ENCODE measurements around the gene AP3B1. TPM values are rescaled to one million over a fixed set of nuclear protein-coding genes. Genes with fewer than 3 reads are reported as not detected.

AP3B1 gene
- total RNA-seq, 1 experiment from 2014 or later, result 41.8 TPM

DNA sequence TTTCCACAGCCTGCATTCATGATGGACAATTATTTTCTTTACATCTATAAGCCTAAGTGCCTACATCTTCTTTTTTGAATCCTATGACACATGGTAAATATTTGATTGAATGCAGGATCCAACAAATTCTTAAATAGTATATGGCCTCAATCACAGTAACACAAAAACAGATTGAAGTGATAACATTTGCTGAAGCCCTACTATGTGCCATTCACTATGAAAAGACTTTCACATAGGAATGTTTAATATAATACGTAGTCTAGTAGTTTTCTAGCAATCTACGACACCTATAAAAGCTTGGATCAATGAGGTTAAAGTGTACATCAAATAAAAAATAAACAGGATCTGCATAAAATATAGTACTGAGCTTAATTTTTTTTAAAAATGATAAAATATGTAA, 231.0 kb downstream of the AP3B1 start:
- H3K36me3 Mint-ChIP-seq (ENCODE audit: insufficient read depth in 1 of 3, low read depth in 3 of 3), result peaks cover 21 to 24% (median 22%) of the 10 kb centered on the region in 3 experiments
- H3K79me1 ChIP-seq (ENCODE audit: insufficient read depth, low read depth, low read length, poor library complexity, severe bottlenecking), result no peaks in the 10 kb centered on the region
- H2BK120ac ChIP-seq (ENCODE audit: low read depth, low read length, poor library complexity, severe bottlenecking), result no peak overlapping the region
- peaks cover 7 to 8% of the 10 kb centered on the region in 2 experiments; a peak in 3 of 4 replicates for H3K4me1 Mint-ChIP-seq
- H2AFZ ChIP-seq (ENCODE audit: low read length), result no peak overlapping the region
- no peaks in the 10 kb centered on the region for H3K27me3 ChIP-seq (ENCODE audit: insufficient read depth, low read length)
- no peak overlapping the region for H3K27ac ChIP-seq (ENCODE audit: insufficient read length, low read depth, low read length)
- no peak overlapping the region for H3K56ac ChIP-seq (ENCODE audit: insufficient read length, low read depth, low read length)
- H3K4me3 Mint-ChIP-seq, result no peak overlapping the region
- no peaks in the 10 kb centered on the region for H3K4me1 ChIP-seq (ENCODE audit: insufficient read depth, low read length)
- H3K23ac ChIP-seq (ENCODE audit: insufficient read length, low read depth, low read length), result no peak overlapping the region
- H2BK20ac ChIP-seq (ENCODE audit: low read depth, low read length, poor library complexity, severe bottlenecking), result no peak overlapping the region
- no peak overlapping the region for H4K5ac ChIP-seq (ENCODE audit: insufficient read length, low read depth, low read length)
- peaks cover 19 to 23% of the 10 kb centered on the region in 2 experiments for H3K9me3 Mint-ChIP-seq
- H3K23me2 ChIP-seq (ENCODE audit: insufficient read length, low read depth, low read length, poor library complexity, severe bottlenecking), result no peaks in the 10 kb centered on the region
- no peak overlapping the region for H2BK12ac ChIP-seq (ENCODE audit: insufficient read length, low read depth, low read length)
- no peaks in the 10 kb centered on the region for H3K27me3 Mint-ChIP-seq (ENCODE audit: low read depth)
- no peaks in the 10 kb centered on the region; the same call in 1 of the 2 replicates for H3K79me2 ChIP-seq (ENCODE audit: insufficient read depth, low read length)
- H3K27ac Mint-ChIP-seq, result no peak overlapping the region
- TF ChIP-seq, protein P1, sequence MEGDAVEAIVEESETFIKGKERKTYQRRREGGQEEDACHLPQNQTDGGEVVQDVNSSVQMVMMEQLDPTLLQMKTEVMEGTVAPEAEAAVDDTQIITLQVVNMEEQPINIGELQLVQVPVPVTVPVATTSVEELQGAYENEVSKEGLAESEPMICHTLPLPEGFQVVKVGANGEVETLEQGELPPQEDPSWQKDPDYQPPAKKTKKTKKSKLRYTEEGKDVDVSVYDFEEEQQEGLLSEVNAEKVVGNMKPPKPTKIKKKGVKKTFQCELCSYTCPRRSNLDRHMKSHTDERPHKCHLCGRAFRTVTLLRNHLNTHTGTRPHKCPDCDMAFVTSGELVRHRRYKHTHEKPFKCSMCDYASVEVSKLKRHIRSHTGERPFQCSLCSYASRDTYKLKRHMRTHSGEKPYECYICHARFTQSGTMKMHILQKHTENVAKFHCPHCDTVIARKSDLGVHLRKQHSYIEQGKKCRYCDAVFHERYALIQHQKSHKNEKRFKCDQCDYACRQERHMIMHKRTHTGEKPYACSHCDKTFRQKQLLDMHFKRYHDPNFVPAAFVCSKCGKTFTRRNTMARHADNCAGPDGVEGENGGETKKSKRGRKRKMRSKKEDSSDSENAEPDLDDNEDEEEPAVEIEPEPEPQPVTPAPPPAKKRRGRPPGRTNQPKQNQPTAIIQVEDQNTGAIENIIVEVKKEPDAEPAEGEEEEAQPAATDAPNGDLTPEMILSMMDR (conservative IDR thresholded peaks at IDR 0.05), result no peak
- H2AK5ac ChIP-seq (ENCODE audit: insufficient read length, low read length), result no peak overlapping the region
- H3K9ac ChIP-seq (ENCODE audit: extremely low read depth, insufficient read length, low read length), result no peak overlapping the region
- H4K8ac ChIP-seq (replicated peaks; ENCODE audit: insufficient read length, low read depth, low read length), result no peak overlapping the region
- H3K4me2 ChIP-seq (ENCODE audit: insufficient read depth, insufficient read length, low read length), result no peak overlapping the region
- no peaks in the 10 kb centered on the region for H4K20me1 ChIP-seq (ENCODE audit: control insufficient read depth, insufficient read depth, insufficient read length)
- H3K14ac ChIP-seq (ENCODE audit: insufficient read depth, low read length), result no peak overlapping the region
- no peak overlapping the region for H2BK15ac ChIP-seq (ENCODE audit: low read depth, low read length)
- no CpG with 5 or more reads among the region's 2 CpGs for WGBS (ENCODE audit: extremely low coverage, insufficient read length, low lambda C conversion rate)
- no peak overlapping the region for H2BK5ac ChIP-seq (ENCODE audit: insufficient read length, low read length)
- H4K91ac ChIP-seq (ENCODE audit: insufficient read length, low read depth, low read length), result no peak overlapping the region
- H3K4ac ChIP-seq (ENCODE audit: low read depth, low read length), result no peak overlapping the region
- H3K18ac ChIP-seq (ENCODE audit: insufficient read length, low read depth, low read length), result no peak overlapping the region
- no peak overlapping the region for H3T11ph ChIP-seq (ENCODE audit: low read length)
- H3K9me3 ChIP-seq (ENCODE audit: control insufficient read depth, low read depth, low read length), result no peaks in the 10 kb centered on the region
- DNase-seq, result no peak

Data from H9 (cell line).